Stimulated activated naive CD4-positive, alpha-beta T cell (primary cell): ENCODE data around the gene TIMP3.
A peak's percentile ranks its signal among the peaks of the same experiment; 100 is the strongest.

Experiments
- DNase-seq, 6 experiments: peaks; one replicate each; lab custom pipeline; 2025; lab: John Stamatoyannopoulos, UW

The TIMP3 gene

GRCh38 chr22:32829451-32829851 lies 27.9 kb downstream of the TIMP3 start:
- DNase-seq, result no peak

GRCh38 chr22:32830473-32830872 lies 29.0 kb downstream of the TIMP3 start:
- no peak for DNase-seq

- no peak for DNase-seq
These were observed 29.5 kb downstream of the TIMP3 start for GRCh38 chr22:32830957-32831356.

- DNase-seq, result no peak
These were observed 30.1 kb downstream of the TIMP3 start for GRCh38 chr22:32831584-32831983.

- no peak for DNase-seq
These were observed 30.7 kb downstream of the TIMP3 start for GRCh38 chr22:32832174-32832573.

GRCh38 chr22:32836280-32837123 lies 35.0 kb downstream of the TIMP3 start:
- peak in 1 of 6 experiments; percentile 3 for DNase-seq

- DNase-seq, result no peak
These were observed 35.6 kb downstream of the TIMP3 start for GRCh38 chr22:32837142-32837541.

- no peak for DNase-seq
These were observed 36.3 kb downstream of the TIMP3 start for GRCh38 chr22:32837803-32838202.

- DNase-seq, result no peak
These were observed 38.5 kb downstream of the TIMP3 start for GRCh38 chr22:32839831-32840584.

GRCh38 chr22:32841175-32841574 lies 39.7 kb downstream of the TIMP3 start:
- DNase-seq, result no peak

- DNase-seq, result no peak
These were observed 41.0 kb downstream of the TIMP3 start for GRCh38 chr22:32842486-32842885.

- no peak for DNase-seq
These were observed 41.8 kb downstream of the TIMP3 start for GRCh38 chr22:32843300-32843699.

GRCh38 chr22:32844251-32844650 lies 42.7 kb downstream of the TIMP3 start:
- no peak for DNase-seq

GRCh38 chr22:32846780-32847491 lies 45.4 kb downstream of the TIMP3 start:
- DNase-seq, result no peak

GRCh38 chr22:32848226-32848625 lies 46.7 kb downstream of the TIMP3 start:
- no peak for DNase-seq

GRCh38 chr22:32849501-32849900 lies 48.0 kb downstream of the TIMP3 start:
- no peak for DNase-seq

- no peak for DNase-seq
These were observed 48.7 kb downstream of the TIMP3 start for GRCh38 chr22:32850157-32850556.

GRCh38 chr22:32850591-32851517 lies 49.3 kb downstream of the TIMP3 start:
- no peak for DNase-seq

- DNase-seq, result no peak
These were observed 51.1 kb downstream of the TIMP3 start for GRCh38 chr22:32852395-32853251.

GRCh38 chr22:32853662-32854061 lies 52.2 kb downstream of the TIMP3 start:
- DNase-seq, result no peak
